Globus pallidus (tissue), 1 donor: Measurements from ENCODE around the gene IZUMO4.

ENCODE experiments used
- DNase-seq: peaks from one replicate; pipeline ENCODE4 v3.0.0-alpha.2; 2015; ENCODE audit warnings: low spot score

The IZUMO4 gene

DNA sequence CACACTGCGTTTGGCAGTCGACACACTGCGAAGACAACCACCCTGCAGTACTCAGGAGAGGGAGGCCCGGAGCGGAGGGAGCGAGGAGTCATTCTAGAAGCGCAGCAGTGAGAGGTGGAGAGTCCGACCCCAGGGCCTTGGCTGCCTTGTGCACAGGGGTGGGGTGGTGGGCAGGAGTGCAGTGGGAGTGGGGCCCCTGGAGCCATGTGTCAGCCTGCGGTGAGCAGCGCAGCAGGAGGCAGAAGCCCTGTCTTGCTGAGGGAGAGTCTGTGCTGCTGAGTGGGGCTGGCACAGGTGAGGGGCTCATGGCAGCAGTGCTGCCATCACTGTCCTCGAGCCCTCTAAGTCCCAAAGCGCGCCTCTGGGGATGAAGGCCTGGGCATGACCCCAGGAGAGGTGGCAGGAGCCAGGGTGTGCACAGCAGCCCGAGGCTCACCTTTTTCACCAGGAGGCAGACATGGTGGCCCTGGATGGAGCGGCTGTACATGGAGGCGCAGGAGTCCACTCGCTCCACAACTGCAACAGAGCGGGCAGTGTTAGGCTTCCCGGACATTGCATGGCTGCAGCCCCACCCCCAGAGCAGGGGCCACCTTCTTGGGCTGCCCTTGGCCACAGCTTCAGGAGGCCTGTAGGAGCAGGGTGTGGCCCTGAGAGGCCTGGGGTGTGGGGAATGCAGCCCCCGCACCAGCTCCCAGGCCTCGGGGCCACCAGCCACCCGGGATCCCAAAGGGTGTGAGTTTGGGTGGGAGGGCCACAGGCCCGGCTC, 11.7 kb downstream of the IZUMO4 start:
- no peak for DNase-seq

DNA sequence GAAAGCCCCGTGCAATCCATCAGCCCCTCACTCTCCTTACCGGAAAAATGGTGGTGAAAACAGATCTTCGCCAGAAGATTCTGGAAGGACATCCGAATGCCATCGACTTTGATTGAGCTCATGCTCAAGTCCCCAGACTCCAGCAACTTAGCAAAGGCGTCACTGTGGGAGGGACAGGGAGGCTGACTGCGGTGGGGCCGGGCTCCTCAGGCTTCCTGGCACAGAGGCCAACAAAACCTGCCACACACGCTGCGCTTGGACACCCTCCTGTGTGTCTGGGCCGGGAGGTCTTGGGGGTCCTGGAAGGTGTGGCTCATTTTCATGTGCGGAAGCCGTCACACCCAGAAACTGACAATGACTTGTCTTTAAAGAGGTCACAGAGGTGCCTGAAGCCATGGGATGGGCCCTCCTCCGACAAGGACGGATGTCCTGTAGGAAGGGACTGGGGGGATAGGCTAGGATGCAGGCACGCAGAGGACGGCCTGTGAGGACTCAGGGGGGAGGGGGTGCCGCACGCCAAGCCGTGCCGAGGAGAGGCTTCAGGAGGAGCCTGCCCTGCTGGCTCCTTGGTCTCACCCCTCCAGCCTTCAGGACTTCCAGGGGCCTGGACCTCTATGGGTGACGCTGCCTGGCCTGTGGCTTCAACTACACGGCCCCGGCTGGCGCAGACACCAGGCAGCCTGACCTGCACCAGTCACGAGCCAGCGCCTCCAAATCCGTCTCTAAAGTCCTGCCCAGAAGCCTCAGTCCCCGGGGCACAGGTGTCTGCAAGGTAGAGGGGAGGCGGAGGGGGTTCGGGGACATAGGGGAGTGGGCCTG, 12.5 kb downstream of the IZUMO4 start:
- DNase-seq, result no peak

DNA sequence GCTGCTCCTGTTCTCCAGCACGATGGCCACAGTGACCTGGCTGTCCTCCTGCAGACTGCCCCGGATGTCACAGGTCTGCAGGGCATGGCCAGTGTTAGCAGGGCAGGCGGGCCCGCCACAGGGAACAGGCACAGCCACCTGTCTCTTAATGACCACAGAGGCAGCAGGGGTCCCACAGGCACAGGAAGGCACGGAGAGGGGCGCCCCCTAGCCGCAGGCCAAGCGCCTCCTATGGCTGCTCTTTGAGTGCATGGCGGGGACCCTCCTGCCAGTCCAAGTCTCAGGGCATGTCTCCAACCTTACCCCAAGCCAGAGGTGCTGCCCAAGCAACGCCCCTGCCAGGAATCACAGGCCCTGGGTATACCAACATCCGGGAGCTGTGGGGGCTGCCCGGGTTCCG, 14.1 kb downstream of the IZUMO4 start:
- no peak for DNase-seq

DNA sequence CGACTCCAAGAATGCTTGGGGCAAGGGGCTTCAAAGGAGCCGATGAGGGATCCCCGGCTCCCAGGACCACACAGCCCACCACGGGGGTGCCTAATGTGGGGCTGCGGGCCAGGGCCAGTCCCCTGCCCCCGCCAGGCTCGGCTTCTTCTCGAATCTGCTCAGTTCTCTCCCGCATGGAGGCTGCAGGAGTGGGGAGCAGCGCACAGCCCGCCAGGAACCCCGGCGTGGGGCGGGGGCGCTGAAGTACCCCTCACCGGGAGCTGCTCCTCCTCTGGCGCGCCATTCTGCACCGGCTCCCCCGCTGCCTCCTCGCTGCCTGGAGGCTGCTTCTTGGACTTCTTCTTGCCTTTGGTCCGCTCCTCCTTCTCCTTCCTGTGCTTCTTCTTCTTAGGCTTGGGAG, 14.7 kb downstream of the IZUMO4 start:
- no peak for DNase-seq

DNA sequence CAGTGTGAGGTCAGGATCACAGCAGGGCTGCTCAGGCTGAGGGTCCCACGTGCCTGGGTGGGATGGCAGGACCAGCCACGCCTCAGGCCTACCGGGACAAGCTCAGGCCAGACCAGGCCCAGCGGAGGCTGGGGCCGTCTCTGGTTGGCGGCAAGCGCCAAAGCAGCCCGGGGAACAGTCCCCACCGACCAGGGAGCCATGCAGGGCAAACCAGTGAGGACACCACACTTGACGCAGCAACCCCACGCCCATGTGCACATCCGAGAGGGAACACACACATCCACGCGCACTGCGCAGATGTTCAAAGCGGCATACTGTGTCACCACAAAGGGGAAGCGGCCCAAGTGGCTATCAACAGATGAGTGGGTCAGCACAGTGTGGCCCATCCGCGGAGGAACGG, 15.2 kb downstream of the IZUMO4 start:
- no peak for DNase-seq

DNA sequence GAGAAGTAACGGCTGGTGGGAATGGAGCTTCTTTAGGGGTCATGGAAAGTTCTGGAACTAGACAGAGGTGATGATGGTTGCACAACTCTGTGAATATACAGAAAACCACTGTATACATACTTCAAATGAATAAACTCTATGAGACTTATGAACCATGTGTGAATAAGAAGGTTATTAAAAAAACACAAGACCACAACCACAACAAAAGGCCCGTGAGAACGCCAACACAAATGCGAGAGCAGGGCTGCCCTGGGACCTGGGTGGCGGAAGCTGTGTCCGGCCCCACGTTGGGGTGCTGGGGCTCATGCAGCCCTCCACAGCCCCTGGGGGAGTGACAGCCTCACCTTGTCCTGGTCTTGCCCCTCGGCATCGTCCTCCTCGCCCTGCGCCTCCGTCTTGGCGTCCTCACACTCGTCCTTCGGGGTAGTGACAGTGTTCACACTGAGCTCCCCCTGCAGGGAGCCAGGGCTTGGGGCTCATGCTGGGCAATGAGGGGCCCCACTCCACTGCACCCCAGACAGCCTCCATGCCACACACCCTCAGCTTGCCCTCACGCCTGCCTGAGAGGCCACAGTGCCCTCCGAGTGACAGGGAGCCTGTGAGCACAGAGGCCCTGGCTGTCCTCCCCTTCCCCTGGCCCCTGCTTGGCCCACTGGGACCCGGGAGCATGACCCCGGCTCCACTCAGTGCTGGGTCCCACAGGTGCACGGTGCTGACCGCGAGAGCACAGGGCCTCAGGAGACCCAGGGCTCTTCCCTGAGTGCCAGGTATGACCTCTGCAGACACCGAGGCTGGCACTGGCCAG, 16.0 kb downstream of the IZUMO4 start:
- no peak for DNase-seq

DNA sequence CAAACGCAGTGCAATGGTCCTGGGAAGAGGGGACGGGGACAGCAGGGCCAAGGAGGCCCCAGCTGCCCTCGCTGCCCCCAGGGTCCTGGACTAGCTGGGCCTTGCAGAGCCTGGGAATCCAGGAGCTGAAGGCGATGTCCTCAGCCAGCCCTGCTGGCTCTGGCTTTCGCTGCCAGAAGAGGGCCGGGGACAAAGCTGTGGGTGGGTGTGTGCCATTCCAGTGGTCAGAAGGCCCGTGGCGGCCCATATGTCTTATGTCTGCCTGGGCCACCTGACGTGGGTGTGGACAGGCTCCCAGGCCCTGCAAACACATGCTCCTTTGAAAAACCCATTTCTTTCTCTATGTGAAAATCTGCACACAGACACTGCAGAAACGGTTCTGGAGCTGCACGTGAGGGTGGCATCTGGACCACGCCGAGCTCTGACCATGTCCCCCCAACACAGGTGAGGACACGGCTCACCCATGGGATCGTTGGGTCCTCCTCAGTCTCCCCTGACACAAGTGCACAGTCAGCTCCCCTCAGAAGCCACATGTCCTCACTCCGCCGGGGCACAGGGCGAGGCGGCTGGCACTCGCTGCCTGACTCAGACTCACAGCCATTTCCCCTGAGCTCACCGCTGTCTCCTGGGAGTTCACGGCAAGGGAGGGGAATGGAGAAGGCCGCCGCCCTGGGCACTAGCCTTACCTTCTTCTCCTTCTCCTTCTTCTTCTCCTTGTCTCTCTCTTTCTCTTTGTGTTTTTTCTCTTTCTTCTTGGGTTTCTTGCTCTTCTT, 16.9 kb downstream of the IZUMO4 start:
- no peak for DNase-seq

DNA sequence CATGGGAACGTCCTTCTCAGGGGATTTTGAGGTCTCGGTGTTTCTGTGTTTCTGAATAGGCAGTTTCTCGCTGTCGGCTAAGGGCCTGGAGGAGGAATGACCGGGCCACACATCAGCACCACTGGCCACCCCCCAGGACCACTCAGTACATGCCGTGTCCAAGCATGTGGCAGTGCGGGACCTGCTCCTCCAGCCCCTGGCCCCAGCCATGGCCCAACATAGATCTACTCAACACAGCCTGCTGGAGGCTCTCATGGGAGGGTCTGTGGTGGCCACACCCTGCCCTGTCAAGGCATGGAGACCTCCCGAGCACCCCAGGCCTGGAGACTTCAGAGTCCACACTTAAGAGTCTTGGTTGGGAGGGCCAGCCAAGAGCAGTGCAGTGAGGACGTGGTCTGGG, 17.5 kb downstream of the IZUMO4 start:
- no peak for DNase-seq

DNA sequence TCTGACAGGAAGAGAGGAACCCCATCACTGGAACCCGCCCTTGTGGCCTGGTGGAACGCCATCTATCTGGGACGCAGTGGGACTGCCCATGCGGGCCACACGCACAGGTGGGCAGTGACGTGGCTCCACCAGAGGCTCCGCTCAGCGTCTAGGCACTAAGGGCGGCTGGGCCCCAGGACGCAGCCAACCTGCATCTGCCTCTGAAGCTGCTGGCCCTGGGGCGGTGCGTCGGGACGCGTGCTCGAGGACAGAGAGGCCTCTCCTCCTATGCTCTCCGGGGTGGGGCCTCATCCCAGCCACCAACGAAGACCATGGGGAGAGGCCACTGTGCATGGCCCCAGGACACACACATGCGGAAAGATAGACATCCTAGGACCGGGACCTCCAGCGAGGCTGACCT, 18.1 kb downstream of the IZUMO4 start:
- DNase-seq, result no peak

DNA sequence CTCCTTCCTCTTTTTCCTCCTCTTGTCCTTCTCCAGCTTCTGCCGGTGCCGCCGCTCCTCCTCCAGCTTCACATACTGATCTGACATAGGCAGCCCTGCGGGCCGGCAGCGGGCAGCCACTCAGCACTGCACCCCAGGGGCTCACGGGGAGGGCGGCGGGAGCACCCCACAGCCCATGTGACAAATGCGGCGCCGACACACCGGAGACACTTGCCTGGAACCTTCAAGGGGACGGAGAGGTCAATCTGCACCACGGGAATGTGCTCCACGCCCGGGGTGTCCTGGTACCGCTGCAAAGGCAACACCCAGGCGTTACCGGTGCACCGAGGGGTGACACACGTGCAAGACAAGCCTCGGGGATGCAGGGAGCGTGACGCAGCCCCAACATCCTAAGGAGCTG, 18.6 kb downstream of the IZUMO4 start:
- no peak for DNase-seq

DNA sequence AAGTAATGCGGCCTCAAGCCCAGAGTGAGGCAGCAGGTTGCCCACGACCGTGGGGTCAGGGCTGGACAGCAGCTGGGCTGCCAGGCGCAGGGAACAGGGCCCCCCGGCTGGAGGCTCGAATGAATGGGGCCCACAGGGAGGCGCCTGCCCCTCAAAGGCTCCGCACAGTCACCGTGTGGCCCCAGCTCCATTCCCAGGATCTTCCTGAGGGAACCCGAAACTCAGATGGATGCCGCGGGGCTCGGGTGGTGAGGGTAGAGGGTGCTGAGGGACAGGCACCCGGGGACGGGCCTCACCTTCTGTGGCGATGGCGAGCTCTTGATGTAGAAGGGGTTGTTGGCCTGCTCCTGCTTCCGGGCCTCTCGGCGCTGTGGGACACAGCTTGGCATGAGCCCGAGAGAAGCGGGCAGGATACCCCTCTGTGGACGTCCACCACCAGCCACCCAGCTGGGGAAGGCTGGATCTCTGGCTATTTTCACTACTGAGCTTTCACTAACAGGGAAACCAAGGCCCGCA, 19.3 kb downstream of the IZUMO4 start:
- DNase-seq, result no peak

DNA sequence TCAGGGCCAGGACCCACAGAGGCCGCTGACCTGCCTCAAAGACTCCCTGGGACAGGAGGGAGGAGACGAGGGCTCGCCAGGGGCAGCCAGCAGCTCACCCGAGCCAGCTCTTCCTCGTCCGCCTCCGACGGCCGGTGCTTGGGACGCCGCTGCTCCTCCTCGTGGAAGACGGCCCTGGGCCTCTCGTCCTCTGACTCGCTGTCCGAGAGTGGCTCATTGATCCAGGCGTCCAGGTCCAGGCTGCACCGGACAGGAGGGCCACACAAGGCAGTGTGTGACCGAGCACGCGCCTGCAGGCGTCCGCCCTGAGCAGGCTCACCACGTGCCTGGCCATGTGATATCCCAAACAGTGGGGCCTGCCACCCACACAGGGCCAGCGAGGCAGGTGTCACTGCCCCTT, 19.8 kb downstream of the IZUMO4 start:
- DNase-seq, result no peak

DNA sequence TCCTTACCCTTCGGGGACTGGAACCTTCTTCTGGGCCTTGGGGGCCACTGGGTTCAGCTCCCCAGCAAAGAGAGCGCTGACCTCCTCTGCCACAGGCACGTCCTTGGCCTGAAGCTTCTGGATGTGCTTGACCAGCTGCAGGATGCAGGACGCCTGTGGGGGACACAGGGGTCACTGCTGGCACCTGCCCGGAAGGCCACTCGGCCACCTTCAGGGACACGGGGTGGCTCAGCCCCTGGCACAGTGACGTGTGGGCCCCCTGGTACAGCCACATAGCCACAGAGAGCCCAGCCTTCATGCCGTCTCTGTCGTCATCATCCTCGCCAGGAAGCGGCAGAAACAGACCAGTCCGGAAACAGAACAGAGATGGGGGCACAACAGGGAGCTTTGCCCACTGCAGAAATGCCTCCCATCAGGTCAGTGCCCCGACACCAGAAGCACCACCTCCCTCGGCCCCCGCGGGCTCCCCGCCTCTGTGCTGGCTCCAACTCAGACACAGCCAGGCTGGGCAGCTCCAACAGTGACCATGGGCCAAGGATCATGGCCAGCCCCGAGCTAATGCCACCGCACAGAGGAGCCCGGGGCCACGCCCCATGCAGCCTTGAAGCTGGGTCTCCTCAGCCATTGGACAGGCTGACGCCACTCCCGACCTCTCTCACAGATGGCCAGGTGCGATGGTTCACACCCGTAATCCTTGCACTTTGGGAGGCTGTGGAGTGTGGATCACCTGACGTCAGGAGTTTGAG, 20.7 kb downstream of the IZUMO4 start:
- DNase-seq, result no peak

DNA sequence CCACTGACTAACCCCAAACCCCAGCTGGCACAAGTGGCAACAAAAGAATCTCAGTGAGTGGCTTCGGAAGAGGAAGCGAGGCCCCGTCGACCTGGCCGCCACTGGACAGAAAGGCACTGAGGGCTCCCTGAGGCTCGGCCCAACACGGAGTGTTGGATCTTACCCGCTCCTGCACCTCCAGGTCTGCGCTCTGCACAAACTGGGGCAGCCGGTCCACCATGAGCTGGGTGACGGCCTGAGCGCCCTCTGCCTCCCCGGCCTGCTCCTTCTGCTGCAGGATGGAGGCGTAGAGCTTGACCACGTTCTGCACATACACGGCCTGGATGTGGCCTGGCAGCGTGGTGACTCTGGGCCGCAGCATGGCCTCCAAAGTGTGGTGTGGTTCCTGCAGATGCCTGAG, 21.7 kb downstream of the IZUMO4 start:
- no peak for DNase-seq

DNA sequence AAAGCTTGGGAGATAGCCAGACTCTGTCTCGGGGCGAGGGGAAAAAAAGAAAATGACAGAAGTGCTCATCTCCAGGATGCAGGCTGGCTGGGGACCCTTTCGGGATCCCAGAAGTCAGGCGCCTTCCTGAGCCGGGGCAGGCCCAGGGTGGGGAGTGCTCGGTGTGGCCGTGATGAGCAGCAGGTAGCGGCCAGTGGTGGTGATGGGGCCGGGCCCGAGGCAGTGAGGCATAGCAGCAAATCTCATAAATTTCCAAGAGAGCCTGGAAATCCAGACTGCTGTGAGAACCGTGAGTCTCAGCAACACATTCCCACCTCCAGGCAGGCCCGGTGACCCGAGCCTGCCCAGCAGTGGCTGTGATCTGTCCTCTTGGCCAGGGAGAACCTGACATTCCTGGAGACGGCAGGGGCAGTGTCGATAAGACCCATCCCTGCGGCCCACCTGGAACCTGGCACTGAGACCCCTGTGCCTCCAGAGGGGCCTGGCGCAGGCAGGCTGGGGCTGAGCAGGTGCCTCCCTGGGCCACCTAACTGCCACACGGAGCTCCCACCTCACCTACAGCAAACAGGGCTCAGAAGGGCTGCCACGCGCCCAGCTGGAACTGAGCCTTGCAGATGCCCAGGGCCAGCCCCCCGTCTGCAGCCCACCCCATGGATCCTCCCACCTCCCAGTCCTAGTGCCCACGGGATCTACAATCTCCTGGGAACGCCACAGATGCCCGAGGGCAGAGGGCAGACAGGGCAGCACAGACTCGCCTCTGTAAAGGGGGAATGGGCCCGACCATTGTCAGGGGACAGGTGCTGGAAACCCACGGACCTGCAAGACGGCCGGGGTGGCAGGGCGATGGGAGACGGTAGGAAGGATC, 23.4 kb downstream of the IZUMO4 start:
- no peak for DNase-seq

DNA sequence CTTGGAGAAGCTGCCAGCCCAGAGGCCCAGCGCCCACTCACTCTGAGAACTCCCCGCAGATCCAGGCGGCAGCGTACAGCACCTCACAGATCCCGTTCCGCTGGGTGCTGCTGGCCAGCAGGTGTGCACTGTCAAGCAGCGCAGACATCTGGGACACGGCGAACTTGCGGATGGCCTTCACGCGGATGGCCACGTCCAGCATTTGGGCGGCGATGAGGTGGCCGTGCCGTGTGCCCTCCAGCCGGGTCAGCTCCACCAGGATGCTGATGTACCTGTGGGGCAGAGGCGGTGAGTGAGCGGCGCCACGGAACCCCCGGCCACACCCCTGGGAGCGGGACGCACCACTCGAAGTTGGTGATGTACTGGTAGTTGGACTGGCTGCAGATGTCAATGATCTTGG, 24.1 kb downstream of the IZUMO4 start:
- DNase-seq, result no peak

DNA sequence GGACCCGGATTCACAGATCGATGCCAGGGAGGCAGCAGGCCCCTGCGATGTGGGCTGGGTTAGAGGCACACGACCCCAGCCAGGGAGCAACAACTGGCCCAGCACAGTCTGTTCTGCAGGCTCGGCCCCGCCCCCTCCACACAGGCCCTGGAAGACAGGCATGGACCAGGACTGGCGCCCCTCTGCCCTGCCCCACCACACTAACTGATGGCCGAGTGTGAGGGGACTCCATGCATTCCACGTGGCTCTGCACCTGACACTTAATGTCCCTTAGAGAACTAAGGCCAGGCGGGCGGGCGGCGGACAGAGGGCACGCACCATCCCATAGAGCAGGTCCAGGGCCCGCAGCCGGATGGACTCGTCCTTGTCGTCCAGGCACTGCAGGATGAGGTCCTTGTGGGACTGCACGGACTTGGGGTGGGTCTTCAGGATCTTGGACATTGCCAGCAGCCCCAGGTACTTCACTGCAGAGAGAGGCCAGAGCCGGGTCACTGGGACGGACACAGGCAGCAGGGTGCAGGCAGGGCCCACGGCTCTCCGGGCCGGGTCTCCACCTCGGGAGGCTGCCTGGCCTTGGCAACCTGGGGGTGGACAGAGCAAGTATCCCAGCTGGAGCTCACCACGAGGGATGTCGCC, 24.8 kb downstream of the IZUMO4 start:
- DNase-seq, result no peak

DNA sequence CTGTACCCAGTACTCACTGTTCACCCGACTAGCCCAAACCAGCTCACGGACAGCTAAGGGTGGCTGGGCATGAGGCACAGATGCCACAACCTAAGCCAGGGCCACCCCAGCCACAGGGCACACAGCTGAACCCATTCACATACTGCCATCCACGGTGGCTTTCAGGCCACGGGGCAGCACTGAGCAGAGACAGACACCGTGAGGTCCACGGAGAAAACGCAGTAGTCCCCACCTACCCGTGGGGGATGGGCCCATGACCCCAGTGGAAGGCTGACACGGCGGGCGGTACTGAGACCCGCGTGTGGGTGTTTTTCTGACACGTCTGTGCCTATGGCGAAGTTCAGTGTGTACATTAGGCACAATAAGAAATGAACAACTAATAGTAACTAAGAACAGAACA, 25.5 kb downstream of the IZUMO4 start:
- no peak for DNase-seq

DNA sequence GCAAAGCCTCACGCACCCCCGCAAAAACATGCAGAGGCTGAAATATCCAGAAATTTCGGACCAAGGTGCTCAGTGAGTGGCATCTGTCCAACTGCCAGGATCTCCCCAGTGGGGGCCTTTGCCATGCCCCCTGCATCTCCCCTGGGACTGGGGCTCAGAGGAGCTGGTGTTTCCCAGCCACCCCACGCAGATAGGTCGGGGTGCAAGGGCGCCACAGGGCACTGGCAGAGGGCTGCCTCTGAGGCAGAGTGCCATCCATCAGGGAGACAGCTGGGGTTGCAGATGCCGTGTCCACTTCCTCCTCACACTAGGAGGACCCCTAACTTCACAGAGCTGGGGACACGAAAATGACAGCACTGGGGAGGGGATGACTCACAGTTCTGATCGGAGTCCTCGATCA, 26.3 kb downstream of the IZUMO4 start:
- no peak for DNase-seq
